ENCODE data around the gene ITIH3. TPM values are rescaled to one million over a fixed set of nuclear protein-coding genes. Genes with fewer than 3 reads are reported as not detected.

Gene ITIH3
- total RNA-seq, 4 donors from 2014 or later = 0.83 to 3.2 (median 1.5) TPM

DNA sequence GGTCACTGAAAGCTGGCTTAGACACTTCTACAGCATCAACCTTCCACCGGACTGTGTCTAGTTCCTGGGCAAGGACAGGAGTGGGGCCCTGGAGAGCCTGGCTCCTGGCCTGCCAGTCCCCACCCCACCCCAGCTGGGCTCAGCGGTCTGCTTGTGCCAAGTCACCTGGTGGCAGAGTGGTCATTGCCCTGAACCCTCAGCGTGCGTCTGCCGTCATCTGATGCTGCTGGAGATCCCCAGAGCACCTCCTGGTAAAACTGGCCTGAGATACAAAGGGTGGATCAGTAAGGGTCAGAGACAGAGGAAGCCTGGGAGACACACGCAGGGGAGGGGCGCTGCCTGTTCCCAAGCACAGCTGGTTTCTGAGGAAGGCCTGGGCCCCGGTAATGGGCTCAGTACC, 19.2 kb downstream of the ITIH3 start:
- no peak overlapping the region for H3K27ac ChIP-seq (replicated peaks in 1 of 4)
- no peaks in the 10 kb centered on the region for H3K36me3 ChIP-seq
- DNase-seq (ENCODE audit: extremely low spot score) = no peak
- intact Hi-C loops (cut with DNase I) = no loop called here
- no peak overlapping the region for H3K4me3 ChIP-seq
- TF ChIP-seq EP300 (IDR thresholded peaks at IDR 0.05) = no peak
- TF ChIP-seq, protein P1, sequence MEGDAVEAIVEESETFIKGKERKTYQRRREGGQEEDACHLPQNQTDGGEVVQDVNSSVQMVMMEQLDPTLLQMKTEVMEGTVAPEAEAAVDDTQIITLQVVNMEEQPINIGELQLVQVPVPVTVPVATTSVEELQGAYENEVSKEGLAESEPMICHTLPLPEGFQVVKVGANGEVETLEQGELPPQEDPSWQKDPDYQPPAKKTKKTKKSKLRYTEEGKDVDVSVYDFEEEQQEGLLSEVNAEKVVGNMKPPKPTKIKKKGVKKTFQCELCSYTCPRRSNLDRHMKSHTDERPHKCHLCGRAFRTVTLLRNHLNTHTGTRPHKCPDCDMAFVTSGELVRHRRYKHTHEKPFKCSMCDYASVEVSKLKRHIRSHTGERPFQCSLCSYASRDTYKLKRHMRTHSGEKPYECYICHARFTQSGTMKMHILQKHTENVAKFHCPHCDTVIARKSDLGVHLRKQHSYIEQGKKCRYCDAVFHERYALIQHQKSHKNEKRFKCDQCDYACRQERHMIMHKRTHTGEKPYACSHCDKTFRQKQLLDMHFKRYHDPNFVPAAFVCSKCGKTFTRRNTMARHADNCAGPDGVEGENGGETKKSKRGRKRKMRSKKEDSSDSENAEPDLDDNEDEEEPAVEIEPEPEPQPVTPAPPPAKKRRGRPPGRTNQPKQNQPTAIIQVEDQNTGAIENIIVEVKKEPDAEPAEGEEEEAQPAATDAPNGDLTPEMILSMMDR (IDR thresholded peaks at IDR 0.05) = no peak
- TF ChIP-seq POLR2AphosphoS5 (IDR thresholded peaks at IDR 0.05) = no peak
- no peak for TF ChIP-seq POLR2A (IDR thresholded peaks at IDR 0.05; ENCODE audit: low read depth)
- no peaks in the 10 kb centered on the region for H3K9me3 ChIP-seq
- WGBS = 94% methylated on average over 3 of the region's 8 CpGs
- no peaks in the 10 kb centered on the region for H3K27me3 ChIP-seq
- H3K4me1 ChIP-seq = no peaks in the 10 kb centered on the region

DNA sequence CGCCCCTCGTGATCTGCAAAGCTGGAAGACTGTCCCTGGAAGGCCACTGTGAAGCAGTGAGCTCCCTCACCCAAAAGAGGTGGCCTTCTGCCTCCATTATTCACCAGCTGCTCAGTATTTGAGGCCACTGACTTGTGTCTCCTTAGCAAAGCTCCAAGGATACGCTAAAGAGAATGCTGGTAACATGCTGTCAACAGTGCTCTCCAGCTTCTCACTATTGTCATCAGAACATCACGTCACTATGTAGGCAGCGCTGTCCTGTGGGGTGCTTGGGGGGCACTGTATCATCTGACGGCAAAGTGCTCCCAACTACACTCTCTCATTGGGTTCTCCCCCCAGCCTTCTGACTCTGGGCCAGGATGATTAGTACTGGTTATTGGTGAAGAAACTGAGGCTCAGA, 21.6 kb downstream of the ITIH3 start:
- peaks cover 0 to 6% (median 2%) of the 10 kb centered on the region in 4 donors for H3K36me3 ChIP-seq
- no peaks in the 10 kb centered on the region for H3K4me1 ChIP-seq
- TF ChIP-seq, protein P1 (IDR thresholded peaks at IDR 0.05) = no peak
- TF ChIP-seq POLR2A (IDR thresholded peaks at IDR 0.05; ENCODE audit: low read depth) (no peak), EP300 (IDR thresholded peaks at IDR 0.05) (no peak), POLR2AphosphoS5 (IDR thresholded peaks at IDR 0.05) (no peak)
- no peaks in the 10 kb centered on the region for H3K9me3 ChIP-seq
- H3K27ac ChIP-seq (replicated peaks in 1 of 4) = no peak overlapping the region
- 93% methylated on average over 4 of the region's 6 CpGs for WGBS
- no peak for DNase-seq (ENCODE audit: extremely low spot score)
- no peaks in the 10 kb centered on the region for H3K27me3 ChIP-seq
- intact Hi-C loops (cut with DNase I) = no loop called here
- H3K4me3 ChIP-seq = no peak overlapping the region

GRCh38 chr3:52816654-52817053, 22.1 kb downstream of the ITIH3 start:
- H3K4me3 ChIP-seq = no peak overlapping the region
- peaks cover 0 to 9% (median 3%) of the 10 kb centered on the region in 4 donors for H3K36me3 ChIP-seq
- TF ChIP-seq EP300 (IDR thresholded peaks at IDR 0.05) = no peak
- no peak for TF ChIP-seq POLR2A (IDR thresholded peaks at IDR 0.05; ENCODE audit: low read depth)
- no peak for TF ChIP-seq POLR2AphosphoS5 (IDR thresholded peaks at IDR 0.05)
- TF ChIP-seq, protein P1 (IDR thresholded peaks at IDR 0.05) = no peak
- H3K9me3 ChIP-seq = no peaks in the 10 kb centered on the region
- no peak overlapping the region for H3K27ac ChIP-seq (replicated peaks in 1 of 4)
- DNase-seq (ENCODE audit: extremely low spot score) = no peak
- WGBS = 96% methylated on average over 9 of the region's 10 CpGs
- no peaks in the 10 kb centered on the region for H3K27me3 ChIP-seq
- no peaks in the 10 kb centered on the region for H3K4me1 ChIP-seq
- intact Hi-C loops (cut with DNase I) = no loop called here

DNA sequence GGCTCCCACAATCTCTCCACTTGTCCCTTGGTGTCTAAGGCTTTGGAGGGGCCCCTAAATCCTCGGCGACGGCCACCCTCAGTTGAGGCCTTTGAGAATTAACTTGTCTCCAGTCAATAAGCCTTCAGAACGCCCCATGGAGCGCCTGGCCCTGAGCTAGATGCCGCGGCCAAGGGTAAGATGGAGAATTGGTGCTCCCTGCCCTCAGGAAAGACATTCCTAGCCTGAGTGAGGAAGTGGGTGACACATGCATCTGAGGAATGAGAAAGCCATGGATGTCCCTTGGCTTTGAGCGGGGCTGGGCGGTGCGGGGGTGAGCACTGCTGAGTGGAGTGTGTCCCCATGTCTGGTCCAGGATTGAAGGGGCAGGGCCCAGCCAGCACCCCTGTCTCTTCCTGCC, 22.6 kb downstream of the ITIH3 start:
- no peaks in the 10 kb centered on the region for H3K4me1 ChIP-seq
- H3K27ac ChIP-seq (replicated peaks in 1 of 4) = no peak overlapping the region
- no peaks in the 10 kb centered on the region for H3K9me3 ChIP-seq
- WGBS = 100% methylated on average over 7 of the region's 10 CpGs
- no peak for DNase-seq (ENCODE audit: extremely low spot score)
- no peaks in the 10 kb centered on the region for H3K27me3 ChIP-seq
- H3K36me3 ChIP-seq = peaks cover 0 to 12% (median 3%) of the 10 kb centered on the region in 4 donors
- TF ChIP-seq, protein P1 (IDR thresholded peaks at IDR 0.05) = no peak
- TF ChIP-seq POLR2AphosphoS5 (IDR thresholded peaks at IDR 0.05) (no peak), EP300 (IDR thresholded peaks at IDR 0.05) (no peak), POLR2A (IDR thresholded peaks at IDR 0.05; ENCODE audit: low read depth) (no peak)
- intact Hi-C loops (cut with DNase I) = no loop called here
- H3K4me3 ChIP-seq = no peak overlapping the region

DNA sequence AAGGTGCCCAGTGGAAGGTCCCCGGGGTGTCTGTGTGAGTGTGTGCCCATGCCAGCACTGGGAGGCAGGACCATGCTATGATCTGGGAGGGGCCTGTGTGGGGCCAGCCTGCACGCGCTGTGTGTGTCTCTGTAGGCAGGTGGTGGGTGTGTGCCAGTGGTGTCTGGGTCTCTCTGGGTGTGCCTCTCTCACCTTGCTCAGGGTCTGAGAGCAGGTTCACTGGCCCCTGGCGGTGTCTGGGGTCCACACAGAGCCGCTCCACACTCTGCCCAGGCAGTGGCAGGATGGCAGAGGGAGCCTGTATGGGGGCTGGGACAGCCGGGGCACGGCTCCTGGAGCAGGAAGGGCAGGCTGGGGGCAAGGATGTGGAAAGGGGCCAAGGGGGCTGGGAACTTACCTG, 23.3 kb downstream of the ITIH3 start:
- H3K4me3 ChIP-seq = no peak overlapping the region
- no peaks in the 10 kb centered on the region for H3K4me1 ChIP-seq
- no peak for DNase-seq (ENCODE audit: extremely low spot score)
- peaks cover 0 to 18% (median 5%) of the 10 kb centered on the region in 4 donors for H3K36me3 ChIP-seq
- no peak overlapping the region for H3K27ac ChIP-seq (replicated peaks in 1 of 4)
- H3K9me3 ChIP-seq = no peaks in the 10 kb centered on the region
- no peaks in the 10 kb centered on the region for H3K27me3 ChIP-seq
- TF ChIP-seq, protein P1 (IDR thresholded peaks at IDR 0.05) = no peak
- TF ChIP-seq EP300 (IDR thresholded peaks at IDR 0.05) (no peak), POLR2AphosphoS5 (IDR thresholded peaks at IDR 0.05) (no peak), POLR2A (IDR thresholded peaks at IDR 0.05; ENCODE audit: low read depth) (no peak)
- intact Hi-C loops (cut with DNase I) = no loop called here
- 94% methylated on average over 6 of the region's 7 CpGs for WGBS

Measured in esophagus muscularis mucosa (tissue), 4 donors.